ENCODE results near the gene FBXL19. TPM values are rescaled to one million over a fixed set of nuclear protein-coding genes. Genes with fewer than 3 reads are reported as not detected.
A peak's percentile ranks its signal among the peaks of the same experiment; 100 is the strongest.

FBXL19 gene
- total and polyA plus RNA-seq, 2 donors (not counting 1 experiment from before 2014, with no cell fraction given) = 3.1 to 14.5 TPM

GRCh38 chr16:30902029-30902972 lies 21.1 kb upstream of the FBXL19 start:
- H3K9ac ChIP-seq (ENCODE audit: insufficient read depth, low read length) = peak overlapping the region; percentile 75

GRCh38 chr16:30903002-30903401 lies 20.4 kb upstream of the FBXL19 start:
- no peak overlapping the region for H3K9ac ChIP-seq (ENCODE audit: insufficient read depth, low read length)
- no peak for TF ChIP-seq EZH2 (IDR thresholded peaks at IDR 0.05; ENCODE audit: low read length, missing control alignments)
- TF ChIP-seq CTCF (conservative IDR thresholded peaks at IDR 0.05 in 1 of 2, IDR thresholded peaks at IDR 0.05 in 1 of 2; ENCODE audit: low read depth in 1 of 2, low read length in 2 of 2) = no peak
- no peak overlapping the region for H3K27ac ChIP-seq (ENCODE audit: insufficient read depth, low read length)
- no peak overlapping the region for H2AFZ ChIP-seq (ENCODE audit: low read length)
- peaks cover 1% of the 10 kb centered on the region for H3K36me3 ChIP-seq (ENCODE audit: control insufficient read depth, insufficient read depth, low read length)
- H3K9me3 ChIP-seq (ENCODE audit: control insufficient read depth, insufficient read depth, low read depth, low read length) = no peaks in the 10 kb centered on the region
- H4K20me1 ChIP-seq (ENCODE audit: control insufficient read depth, extremely low read depth, insufficient read depth, low read length) = no peaks in the 10 kb centered on the region
- DNase-seq (ENCODE audit: low read depth in 2 of 2) = no peak
- peaks cover 2% of the 10 kb centered on the region for H3K4me1 ChIP-seq (ENCODE audit: control insufficient read depth, extremely low read depth, insufficient read depth, low read length)
- no peaks in the 10 kb centered on the region for H3K27me3 ChIP-seq (ENCODE audit: control insufficient read depth, insufficient read depth, low read length)
- H3K79me2 ChIP-seq (ENCODE audit: control insufficient read depth, insufficient read depth, low read length) = no peaks in the 10 kb centered on the region
- no peak overlapping the region for H3K4me3 ChIP-seq (replicated peaks in 1 of 4; ENCODE audit: control extremely low read depth in 1 of 4, insufficient read depth in 1 of 4, low read depth in 3 of 4, low read length in 4 of 4)
- H3K4me2 ChIP-seq (ENCODE audit: extremely low read depth, insufficient read depth, low read length) = no peak overlapping the region

More at GRCh38 chr16:30902029-30902972, 21.1 kb upstream of the FBXL19 start:
- no peaks in the 10 kb centered on the region for H4K20me1 ChIP-seq (ENCODE audit: control insufficient read depth, extremely low read depth, insufficient read depth, low read length)
- H3K4me2 ChIP-seq (ENCODE audit: extremely low read depth, insufficient read depth, low read length) = peak overlapping the region; percentile 87
- no peak for TF ChIP-seq EZH2 (IDR thresholded peaks at IDR 0.05; ENCODE audit: low read length, missing control alignments)
- no peak for TF ChIP-seq CTCF (conservative IDR thresholded peaks at IDR 0.05 in 1 of 2, IDR thresholded peaks at IDR 0.05 in 1 of 2; ENCODE audit: low read depth in 1 of 2, low read length in 2 of 2)
- DNase-seq (ENCODE audit: low read depth in 2 of 2) = peak; percentile 60 to 64
- H3K4me3 ChIP-seq (replicated peaks in 1 of 4; ENCODE audit: control extremely low read depth in 1 of 4, insufficient read depth in 1 of 4, low read depth in 3 of 4, low read length in 4 of 4) = peak overlapping the region; percentile 17 to 54 (median 30)
- peak overlapping the region; percentile 89 for H2AFZ ChIP-seq (ENCODE audit: low read length)
- H3K27me3 ChIP-seq (ENCODE audit: control insufficient read depth, insufficient read depth, low read length) = no peaks in the 10 kb centered on the region
- peaks cover 2% of the 10 kb centered on the region for H3K4me1 ChIP-seq (ENCODE audit: control insufficient read depth, extremely low read depth, insufficient read depth, low read length)
- H3K36me3 ChIP-seq (ENCODE audit: control insufficient read depth, insufficient read depth, low read length) = peaks cover 1% of the 10 kb centered on the region
- H3K9me3 ChIP-seq (ENCODE audit: control insufficient read depth, insufficient read depth, low read depth, low read length) = no peaks in the 10 kb centered on the region
- H3K27ac ChIP-seq (ENCODE audit: insufficient read depth, low read length) = peak overlapping the region; percentile 65
- H3K79me2 ChIP-seq (ENCODE audit: control insufficient read depth, insufficient read depth, low read length) = no peaks in the 10 kb centered on the region

- Histone ChIP-seq H3K27ac (ENCODE audit: insufficient read depth, low read length) (peak overlapping the region; percentile 31), H3K9me3 (ENCODE audit: control insufficient read depth, insufficient read depth, low read depth, low read length) (no peaks in the 10 kb centered on the region), H3K27me3 (ENCODE audit: control insufficient read depth, insufficient read depth, low read length) (no peaks in the 10 kb centered on the region), H3K4me2 (ENCODE audit: extremely low read depth, insufficient read depth, low read length) (no peak overlapping the region), H3K36me3 (ENCODE audit: control insufficient read depth, insufficient read depth, low read length) (peaks cover 1% of the 10 kb centered on the region), H3K4me3 (replicated peaks in 1 of 4; ENCODE audit: control extremely low read depth in 1 of 4, insufficient read depth in 1 of 4, low read depth in 3 of 4, low read length in 4 of 4) (no peak overlapping the region), H4K20me1 (ENCODE audit: control insufficient read depth, extremely low read depth, insufficient read depth, low read length) (no peaks in the 10 kb centered on the region), H2AFZ (ENCODE audit: low read length) (peak overlapping the region; percentile 15), H3K79me2 (ENCODE audit: control insufficient read depth, insufficient read depth, low read length) (no peaks in the 10 kb centered on the region), H3K4me1 (ENCODE audit: control insufficient read depth, extremely low read depth, insufficient read depth, low read length) (peaks cover 2% of the 10 kb centered on the region), H3K9ac (ENCODE audit: insufficient read depth, low read length) (no peak overlapping the region)
- TF ChIP-seq CTCF (conservative IDR thresholded peaks at IDR 0.05 in 1 of 2, IDR thresholded peaks at IDR 0.05 in 1 of 2; ENCODE audit: low read depth in 1 of 2, low read length in 2 of 2) (no peak), EZH2 (IDR thresholded peaks at IDR 0.05; ENCODE audit: low read length, missing control alignments) (no peak)
- DNase-seq (ENCODE audit: low read depth in 2 of 2) = no peak
Observed at GRCh38 chr16:30903596-30903995, 19.8 kb upstream of the FBXL19 start.

Data from fibroblast of lung (primary cell).